IPS-20b (cell line): Measurements from ENCODE around the gene LRGUK.

Experiments used
- H3K27ac ChIP-seq: one replicate; pipeline ENCODE4 v1.5.1; 2013; ENCODE audit warnings: low read length
- H3K27me3 ChIP-seq: 2 replicates; pipeline ENCODE4 v1.6.1; 2013; ENCODE audit warnings: mild to moderate bottlenecking, low read length, inconsistent platforms; ENCODE audit not compliant: insufficient read depth
- H3K36me3 ChIP-seq: 2 replicates; pipeline ENCODE4 v1.6.1; 2013; ENCODE audit warnings: low read depth, mild to moderate bottlenecking, inconsistent platforms, low read length, moderate library complexity; ENCODE audit not compliant: insufficient read depth
- H3K4me1 ChIP-seq: 2 replicates; pipeline ENCODE4 v1.6.1; 2013; ENCODE audit warnings: mild to moderate bottlenecking, control low read depth, inconsistent platforms, low read length, moderate library complexity; ENCODE audit not compliant: insufficient read depth
- H3K4me3 ChIP-seq: 2 replicates; pipeline ENCODE4 v1.5.1; 2013; ENCODE audit warnings: mild to moderate bottlenecking, low read length, inconsistent platforms
- H3K9ac ChIP-seq: 2 replicates; pipeline ENCODE4 v1.6.1; 2013; ENCODE audit warnings: low read depth, mild to moderate bottlenecking, inconsistent platforms, low read length, moderate library complexity
- H3K9me3 ChIP-seq: 2 replicates; pipeline ENCODE4 v1.6.1; 2013; ENCODE audit warnings: mild to moderate bottlenecking, low read depth, low read length, inconsistent platforms; ENCODE audit not compliant: insufficient read depth

Gene LRGUK

DNA sequence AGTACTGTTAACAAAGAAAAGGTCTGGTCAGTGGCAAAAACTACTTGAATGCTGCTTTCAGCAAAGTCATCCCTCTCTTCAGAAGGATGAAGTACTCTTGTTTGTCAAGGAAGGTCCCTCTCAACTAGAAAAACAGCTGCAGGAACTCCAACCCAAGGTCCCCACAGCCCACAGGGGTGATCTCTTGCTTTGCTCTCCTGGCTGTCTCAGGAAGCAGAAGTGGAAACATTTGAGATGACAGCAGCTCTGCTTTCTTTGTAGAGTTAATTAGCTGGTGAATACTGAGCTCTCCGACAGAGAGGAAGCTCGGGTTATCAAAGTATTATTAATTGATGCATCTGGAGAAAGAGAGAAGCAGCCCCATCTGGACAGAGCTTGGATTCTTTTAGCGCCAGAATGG is 25.4 kb upstream of the LRGUK start:
- H3K36me3 ChIP-seq, result no peaks in the 10 kb centered on the region
- no peak overlapping the region for H3K27ac ChIP-seq

DNA sequence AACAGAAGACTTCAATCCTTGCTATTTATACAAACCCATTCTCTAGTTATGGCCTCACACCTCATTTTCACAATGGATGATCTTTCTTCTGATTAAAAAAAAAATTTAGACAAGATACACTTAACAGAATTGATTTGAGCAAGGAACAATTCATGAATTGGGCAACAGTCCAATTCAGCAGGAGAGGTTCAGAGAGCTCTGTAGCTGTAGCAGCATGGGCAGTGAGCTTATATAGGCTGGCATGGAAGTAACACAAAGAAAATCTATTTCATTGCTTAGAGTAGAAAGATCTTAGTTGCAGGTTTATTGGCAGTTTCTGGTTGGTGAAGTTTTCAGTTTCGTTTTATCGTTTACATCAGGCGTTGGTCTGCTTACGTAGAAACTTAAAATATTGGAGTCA is 23.0 kb upstream of the LRGUK start:
- Histone ChIP-seq H3K9ac (no peak overlapping the region), H3K4me3 (no peak overlapping the region), H3K4me1 (no peaks in the 10 kb centered on the region), H3K36me3 (no peaks in the 10 kb centered on the region), H3K27me3 (no peaks in the 10 kb centered on the region), H3K9me3 (no peaks in the 10 kb centered on the region; the same call in 1 of the 2 replicates), H3K27ac (no peak overlapping the region)

More for the DNA sequence above, 25.4 kb upstream of the LRGUK start:
- Histone ChIP-seq H3K9ac (no peak overlapping the region), H3K4me1 (no peaks in the 10 kb centered on the region), H3K27me3 (no peaks in the 10 kb centered on the region), H3K9me3 (no peaks in the 10 kb centered on the region; the same call in 1 of the 2 replicates), H3K4me3 (no peak overlapping the region)

DNA sequence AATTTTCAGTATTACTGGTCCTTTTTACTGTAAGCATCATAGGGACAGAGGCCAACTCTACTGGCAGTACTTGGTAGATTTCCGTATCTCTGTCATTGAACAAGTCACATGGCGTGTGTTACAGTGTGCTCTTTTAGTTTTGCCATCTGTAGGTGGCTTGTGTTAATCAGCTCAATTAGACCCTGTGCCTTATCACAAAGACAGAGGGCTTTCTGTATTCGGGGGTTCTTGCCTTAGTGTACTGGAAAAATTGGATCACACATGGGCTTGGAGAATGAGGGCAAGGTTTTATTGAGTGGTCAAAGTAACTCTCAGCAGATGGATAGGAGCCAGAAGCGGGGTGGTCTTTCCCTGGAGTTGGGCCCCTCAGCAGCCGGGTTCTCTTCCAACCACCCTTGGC is 21.3 kb upstream of the LRGUK start:
- no peak overlapping the region for H3K4me3 ChIP-seq
- H3K27ac ChIP-seq, result no peak overlapping the region
- H3K9me3 ChIP-seq, result no peaks in the 10 kb centered on the region
- H3K4me1 ChIP-seq, result no peaks in the 10 kb centered on the region
- no peaks in the 10 kb centered on the region for H3K36me3 ChIP-seq
- H3K27me3 ChIP-seq, result no peaks in the 10 kb centered on the region
- H3K9ac ChIP-seq, result no peak overlapping the region

DNA sequence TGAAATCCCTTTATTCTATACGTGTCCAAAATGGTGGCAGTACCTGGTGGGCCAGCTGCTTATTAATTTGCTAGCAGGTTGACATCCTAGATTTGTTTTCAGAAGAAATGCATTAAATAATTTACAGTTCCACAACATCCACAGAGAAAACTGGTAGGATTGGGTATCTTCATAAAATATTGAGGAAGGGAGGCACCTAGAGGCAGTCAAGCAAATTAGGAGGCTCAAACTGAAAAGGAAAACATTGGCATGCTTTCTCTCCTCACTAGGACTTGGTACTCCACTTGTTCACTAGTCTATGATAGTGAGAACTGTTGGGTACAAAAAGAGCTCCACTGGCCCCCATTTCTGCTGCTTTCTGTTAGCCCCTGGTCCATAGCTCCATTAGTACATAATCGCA is 18.3 kb upstream of the LRGUK start:
- no peaks in the 10 kb centered on the region for H3K27me3 ChIP-seq
- no peak overlapping the region for H3K4me3 ChIP-seq
- no peaks in the 10 kb centered on the region for H3K36me3 ChIP-seq
- no peaks in the 10 kb centered on the region for H3K9me3 ChIP-seq
- H3K4me1 ChIP-seq, result no peaks in the 10 kb centered on the region; the same call in 1 of the 2 replicates
- H3K9ac ChIP-seq, result no peak overlapping the region
- no peak overlapping the region for H3K27ac ChIP-seq

DNA sequence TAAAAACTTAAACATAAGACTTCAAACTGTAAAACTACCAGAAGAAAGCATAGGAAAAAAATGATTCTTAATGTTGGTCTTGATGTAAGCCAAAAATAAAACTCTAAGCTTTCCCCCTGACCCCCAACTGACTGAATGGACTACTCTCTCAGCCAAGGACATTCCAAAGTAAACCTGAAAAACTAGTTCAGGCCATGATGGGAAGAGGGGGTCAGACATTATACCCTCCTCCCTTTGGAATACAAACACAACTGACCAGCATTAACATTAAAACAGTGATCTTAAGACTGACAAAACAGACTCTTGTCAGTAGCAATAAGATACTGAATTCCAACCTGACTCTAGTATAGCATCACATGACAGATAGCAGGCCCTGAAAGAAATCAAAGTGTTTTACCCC is 13.5 kb upstream of the LRGUK start:
- no peak overlapping the region for H3K9ac ChIP-seq
- H3K27me3 ChIP-seq, result no peaks in the 10 kb centered on the region
- H3K9me3 ChIP-seq, result no peaks in the 10 kb centered on the region
- H3K4me3 ChIP-seq, result peak overlapping the region; percentile 21; the same call in 1 of the 2 replicates
- H3K36me3 ChIP-seq, result no peaks in the 10 kb centered on the region
- H3K27ac ChIP-seq, result no peak overlapping the region
- H3K4me1 ChIP-seq, result peaks cover 4% of the 10 kb centered on the region; the same call in 1 of the 2 replicates

DNA sequence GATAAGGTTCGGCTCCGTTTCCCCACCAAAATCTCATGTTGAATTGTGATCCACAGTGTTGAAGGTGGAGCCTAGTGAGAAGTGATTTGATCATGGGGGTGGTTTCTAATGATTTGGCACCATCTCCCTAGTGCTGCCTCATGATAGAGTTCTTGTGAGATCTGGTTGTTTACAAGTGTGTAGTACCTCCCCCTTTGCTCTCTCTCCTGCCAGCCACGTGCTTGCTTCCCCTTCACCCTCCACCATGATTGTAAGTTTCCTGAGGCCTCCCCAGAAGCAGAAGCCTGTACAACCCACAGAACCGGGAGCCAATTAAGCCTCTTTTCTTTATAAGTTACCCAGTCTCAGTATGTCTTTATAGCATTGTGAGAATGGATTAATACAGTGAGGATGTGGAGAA is 12.1 kb upstream of the LRGUK start:
- H3K9ac ChIP-seq, result no peak overlapping the region
- no peaks in the 10 kb centered on the region for H3K27me3 ChIP-seq

DNA sequence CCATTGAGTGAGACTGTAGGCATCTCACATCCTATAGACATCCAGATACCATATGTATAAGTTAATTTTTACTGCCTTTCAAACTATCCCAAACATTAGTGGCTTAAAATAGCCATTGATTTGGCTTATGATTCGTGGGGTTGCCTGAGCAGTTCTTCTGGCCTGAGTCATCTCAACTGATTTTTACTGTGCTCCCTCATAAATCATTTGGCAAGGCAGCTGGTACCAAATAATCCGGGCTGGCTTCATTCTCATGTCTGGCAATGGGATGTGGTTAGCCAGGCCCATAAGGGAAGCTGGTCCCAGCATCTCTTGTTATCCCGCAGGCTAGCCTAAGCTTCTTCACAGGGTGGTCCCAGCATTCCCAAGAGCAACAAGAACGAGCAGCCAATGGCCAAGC is 6.7 kb upstream of the LRGUK start:
- Histone ChIP-seq H3K4me1 (peaks cover 5% of the 10 kb centered on the region; the same call in 1 of the 2 replicates), H3K27ac (no peak overlapping the region), H3K9ac (no peak overlapping the region), H3K36me3 (no peaks in the 10 kb centered on the region), H3K4me3 (no peak overlapping the region), H3K27me3 (no peaks in the 10 kb centered on the region), H3K9me3 (no peaks in the 10 kb centered on the region)

More for the DNA sequence above, 12.1 kb upstream of the LRGUK start:
- H3K36me3 ChIP-seq, result no peaks in the 10 kb centered on the region
- H3K9me3 ChIP-seq, result no peaks in the 10 kb centered on the region
- H3K4me1 ChIP-seq, result peaks cover 4% of the 10 kb centered on the region; the same call in 1 of the 2 replicates
- no peak overlapping the region for H3K27ac ChIP-seq
- H3K4me3 ChIP-seq, result no peak overlapping the region

DNA sequence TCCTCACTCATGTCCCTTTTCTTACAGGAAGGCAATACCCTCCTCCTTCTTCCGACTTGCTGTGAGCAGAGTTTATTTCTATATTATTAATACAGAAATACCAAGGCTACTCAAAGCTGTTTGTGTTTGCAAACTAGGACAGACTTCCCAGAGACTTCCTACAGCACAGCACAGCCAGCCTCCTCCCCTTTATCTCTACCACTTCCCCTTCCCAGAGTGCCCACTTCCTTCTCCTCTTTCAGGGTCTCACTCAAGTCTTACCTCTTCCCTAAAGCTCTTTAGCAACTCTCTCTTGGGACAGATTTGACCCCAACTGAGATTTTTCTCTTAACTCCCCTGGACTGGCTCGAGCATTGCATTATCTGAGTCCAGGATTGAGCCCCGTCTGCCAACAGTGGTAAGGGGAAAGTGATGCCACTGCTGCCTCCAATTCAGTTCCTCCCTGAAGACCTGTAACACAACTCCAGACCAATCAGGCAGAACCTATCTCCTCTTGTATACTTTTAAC is 5.5 kb upstream of the LRGUK start:
- Histone ChIP-seq H3K9me3 (no peaks in the 10 kb centered on the region), H3K4me3 (no peak overlapping the region), H3K36me3 (no peaks in the 10 kb centered on the region), H3K4me1 (peaks cover 9% of the 10 kb centered on the region; the same call in 1 of the 2 replicates), H3K27me3 (0 out of 2 replicates have a peak, but pooled peaks cover 8% of the 10 kb centered on the region), H3K27ac (no peak overlapping the region), H3K9ac (no peak overlapping the region)

DNA sequence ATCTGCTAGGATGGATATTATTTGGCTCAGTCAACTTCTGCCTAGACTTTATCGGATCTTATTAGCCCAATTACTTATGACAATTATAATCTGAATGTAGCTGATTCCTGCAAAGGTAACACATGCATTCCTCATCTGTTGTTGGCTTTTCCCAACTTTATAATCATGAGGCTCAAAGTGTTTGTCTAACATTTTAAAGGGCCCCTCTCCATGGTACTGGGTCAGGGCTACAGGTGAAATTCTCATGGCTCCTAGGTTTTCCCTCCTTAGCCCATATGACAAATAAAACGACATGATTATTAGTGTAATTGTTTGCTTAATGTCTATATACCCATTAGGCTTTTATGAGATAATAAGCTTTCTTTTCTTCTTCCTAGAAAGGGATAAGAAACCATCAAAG is 4.2 kb upstream of the LRGUK start:
- H3K4me3 ChIP-seq, result no peak overlapping the region
- no peak overlapping the region for H3K27ac ChIP-seq
- H3K9me3 ChIP-seq, result no peaks in the 10 kb centered on the region
- no peak overlapping the region for H3K9ac ChIP-seq
- 0 out of 2 replicates have a peak, but pooled peaks cover 9% of the 10 kb centered on the region for H3K27me3 ChIP-seq
- H3K36me3 ChIP-seq, result no peaks in the 10 kb centered on the region
- H3K4me1 ChIP-seq, result peaks cover 12% of the 10 kb centered on the region; the same call in 1 of the 2 replicates

DNA sequence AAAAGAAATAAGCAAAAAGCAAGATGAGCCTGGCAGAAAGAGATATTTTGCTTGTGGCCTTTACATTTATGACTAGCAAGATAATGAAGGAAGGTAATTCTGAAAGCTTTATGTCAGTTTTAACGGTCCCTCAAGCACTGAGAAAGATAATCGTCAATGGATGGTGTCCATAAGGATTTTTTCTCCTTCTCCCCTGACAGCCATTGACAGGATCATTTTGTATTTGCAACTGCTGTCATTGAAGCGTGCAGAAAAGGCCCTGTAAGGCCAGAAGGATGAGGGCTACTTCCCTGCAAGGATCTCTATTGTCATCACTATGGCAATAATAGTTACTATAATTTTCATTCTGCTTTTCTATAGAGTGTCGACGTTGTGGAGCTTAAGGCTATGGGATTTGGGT is 994 bp upstream of the LRGUK start:
- Histone ChIP-seq H3K9ac (no peak overlapping the region), H3K27me3 (0 out of 2 replicates have a peak, but pooled peaks cover 9% of the 10 kb centered on the region), H3K36me3 (no peaks in the 10 kb centered on the region), H3K9me3 (no peaks in the 10 kb centered on the region), H3K4me1 (peaks cover 31% of the 10 kb centered on the region), H3K27ac (no peak overlapping the region), H3K4me3 (peak overlapping the region; percentile 89; the same call in 1 of the 2 replicates)

DNA sequence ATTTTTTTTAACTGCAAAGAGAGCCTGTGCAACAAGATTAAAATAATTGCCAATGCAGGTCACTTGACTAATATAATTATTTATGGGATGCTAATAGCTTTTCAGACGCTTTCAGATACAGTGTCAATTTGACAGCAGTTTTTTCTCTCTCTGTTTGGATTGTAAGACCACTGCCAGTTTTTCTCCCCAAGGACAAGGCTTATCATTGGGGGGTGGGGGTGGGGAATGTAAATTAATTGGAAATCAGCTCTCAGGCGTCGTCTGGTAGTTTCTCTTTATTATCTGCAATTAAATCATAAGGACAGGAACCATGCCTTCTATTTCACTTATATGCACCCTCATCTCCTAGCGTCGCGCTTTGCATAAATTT is 559 bp upstream of the LRGUK start:
- 0 out of 2 replicates have a peak, but pooled peaks cover 9% of the 10 kb centered on the region for H3K27me3 ChIP-seq
- no peak overlapping the region for H3K27ac ChIP-seq
- no peak overlapping the region; the same call in 1 of the 2 replicates for H3K9ac ChIP-seq
- H3K9me3 ChIP-seq, result no peaks in the 10 kb centered on the region
- H3K4me1 ChIP-seq, result peaks cover 36% of the 10 kb centered on the region
- H3K4me3 ChIP-seq, result peak overlapping the region; percentile 89
- no peaks in the 10 kb centered on the region for H3K36me3 ChIP-seq

DNA sequence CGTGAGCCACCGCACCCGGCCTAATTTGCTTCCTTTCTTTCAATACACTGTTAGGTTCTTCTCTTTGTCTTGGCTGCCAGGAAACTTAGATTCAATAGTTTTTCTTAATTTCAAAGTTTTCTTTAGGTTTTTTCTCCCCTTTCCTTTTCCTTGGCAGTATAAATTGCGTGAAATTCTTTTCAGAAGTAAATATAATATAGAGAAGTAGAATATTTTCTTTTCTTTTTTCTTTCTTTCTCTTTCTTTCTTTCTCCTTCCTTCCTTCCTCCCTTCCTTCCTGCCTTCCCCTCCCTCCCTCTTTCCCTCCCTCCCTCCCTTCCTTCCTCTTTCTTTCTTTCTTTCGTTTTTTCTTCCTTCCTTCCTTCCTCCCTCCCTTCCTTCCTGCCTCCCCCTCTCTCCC is 1.7 kb downstream of the LRGUK start:
- Histone ChIP-seq H3K36me3 (no peaks in the 10 kb centered on the region), H3K4me1 (peaks cover 34% of the 10 kb centered on the region), H3K4me3 (no peak overlapping the region), H3K9ac (no peak overlapping the region), H3K27ac (no peak overlapping the region), H3K9me3 (no peaks in the 10 kb centered on the region), H3K27me3 (0 out of 2 replicates have a peak, but pooled peaks cover 9% of the 10 kb centered on the region)
